GM03348 (cell line): ENCODE results near the gene NRXN3.

Experiments used
- DNase-seq: peaks from one replicate; pipeline ENCODE4 v3.0.0; 2012; ENCODE audit warnings: low spot score

NRXN3 gene

GRCh38 chr14:79363291-79363690, 1193.1 kb downstream of the NRXN3 start:
- no peak for DNase-seq

GRCh38 chr14:79369359-79370332, 1199.5 kb downstream of the NRXN3 start:
- peak; percentile 85 for DNase-seq

- DNase-seq = no peak
Measured at GRCh38 chr14:79370969-79371368, 1200.8 kb downstream of the NRXN3 start.

GRCh38 chr14:79373451-79373850, 1203.3 kb downstream of the NRXN3 start:
- DNase-seq = no peak

GRCh38 chr14:79375356-79375755, 1205.2 kb downstream of the NRXN3 start:
- no peak for DNase-seq

GRCh38 chr14:79376557-79376956, 1206.4 kb downstream of the NRXN3 start:
- DNase-seq = no peak

GRCh38 chr14:79378020-79378419, 1207.8 kb downstream of the NRXN3 start:
- no peak for DNase-seq

DNA sequence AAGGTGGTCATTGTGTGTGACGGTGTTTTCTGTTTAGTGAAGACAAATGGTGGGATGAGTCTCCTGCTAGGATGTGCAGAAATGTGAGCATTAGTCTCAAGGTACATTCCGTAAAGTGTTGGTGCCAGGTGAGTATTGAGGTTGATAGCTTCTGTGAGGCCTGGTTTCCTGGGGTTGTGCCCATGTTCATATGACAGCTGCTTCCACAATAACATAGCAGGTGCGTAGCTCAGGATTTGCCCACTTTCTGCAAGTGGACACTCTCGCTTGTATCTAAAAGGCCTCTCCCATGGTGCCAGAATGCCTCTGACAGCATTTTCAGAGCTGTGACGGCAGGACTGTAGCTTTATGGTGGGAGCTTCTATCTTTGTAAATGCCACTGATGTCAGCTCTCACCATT, 1209.1 kb downstream of the NRXN3 start:
- no peak for DNase-seq

DNA sequence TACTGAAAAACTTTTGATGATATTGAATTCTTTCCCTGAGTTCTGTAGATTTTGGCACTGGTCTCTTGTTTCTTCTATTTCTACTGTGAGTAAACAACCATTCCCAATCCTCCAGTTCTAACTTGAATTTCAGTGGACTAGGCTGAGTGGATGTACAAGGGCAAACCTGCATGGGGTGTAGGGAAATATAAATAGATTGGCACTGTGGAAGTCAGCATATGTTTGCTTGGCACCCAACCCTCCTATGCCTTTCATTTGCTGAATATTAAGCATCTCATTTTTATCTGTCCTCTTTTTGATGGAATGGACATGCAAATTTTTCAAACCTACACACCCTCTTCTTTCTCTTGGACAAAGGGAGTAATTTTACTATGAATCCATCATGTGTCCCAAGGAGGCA, 1212.9 kb downstream of the NRXN3 start:
- DNase-seq = no peak

DNA sequence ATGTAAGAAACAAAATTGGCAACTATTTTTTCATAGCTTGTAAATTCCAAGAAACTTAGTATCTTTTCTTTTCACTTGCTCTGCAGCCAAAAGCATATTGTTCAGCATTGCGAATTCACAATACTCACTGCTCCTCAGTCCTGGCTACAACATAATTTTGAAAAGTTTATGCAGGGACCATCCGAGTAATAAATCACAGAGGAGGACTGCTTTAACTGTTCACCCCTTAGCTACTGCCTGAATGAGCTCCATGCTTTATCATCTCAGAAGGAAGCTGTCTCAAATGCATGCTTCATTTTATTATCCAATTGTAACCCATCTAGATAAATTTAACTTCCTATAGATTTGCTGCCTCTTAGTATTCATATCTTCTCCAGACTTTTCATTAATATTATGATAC, 1213.3 kb downstream of the NRXN3 start:
- no peak for DNase-seq

DNA sequence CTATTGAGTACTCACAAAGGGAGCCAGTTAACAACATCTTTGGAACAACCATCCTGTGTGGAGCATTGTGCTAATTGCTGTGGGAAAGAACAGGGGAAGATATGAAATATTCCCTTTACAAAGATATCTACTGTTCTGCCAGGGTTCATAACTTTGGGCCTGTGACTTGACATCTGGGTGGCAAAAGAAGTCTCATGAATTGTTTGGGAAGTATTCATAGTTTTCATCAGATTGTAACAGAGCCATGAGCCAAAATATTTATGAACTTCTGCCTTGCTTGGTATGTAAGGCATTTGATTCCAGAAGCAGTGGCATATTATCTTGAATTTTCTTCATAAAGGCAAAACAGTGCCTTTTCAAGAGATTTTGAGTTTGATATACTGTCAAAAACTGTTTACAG, 1224.9 kb downstream of the NRXN3 start:
- peak; percentile 70 for DNase-seq

DNA sequence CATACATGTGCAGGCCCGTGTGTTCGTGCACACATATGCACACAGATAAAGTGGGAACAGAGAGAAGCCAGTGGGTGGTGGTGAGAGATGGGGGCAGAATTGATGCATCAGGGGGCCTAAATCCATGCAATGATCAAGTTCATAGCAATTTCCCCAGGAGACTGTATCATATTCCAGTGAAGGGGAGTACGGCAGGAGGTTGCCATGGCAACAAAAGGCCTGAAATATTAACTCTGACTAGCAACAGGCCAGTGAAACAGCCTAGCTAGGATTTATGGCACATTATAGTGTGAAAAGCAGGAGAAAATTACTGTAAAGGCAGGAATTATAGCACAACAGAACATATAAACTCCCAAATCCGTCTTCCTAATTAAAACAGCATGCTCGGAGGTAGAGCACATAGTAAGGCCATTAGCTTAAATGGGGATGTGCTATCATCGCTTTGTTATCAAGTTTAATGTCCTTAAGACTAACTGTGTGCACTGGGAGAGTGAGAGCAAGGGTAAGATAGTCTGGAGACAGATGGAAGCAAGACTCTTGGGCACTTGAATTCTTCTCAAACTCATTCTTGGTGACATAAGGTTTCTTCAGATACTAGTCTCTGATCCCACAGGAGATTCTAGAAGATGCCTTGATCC, 1234.8 kb downstream of the NRXN3 start:
- DNase-seq = no peak

- DNase-seq = no peak
Measured at GRCh38 chr14:79405512-79405910, 1235.3 kb downstream of the NRXN3 start.

- DNase-seq = no peak
Measured at GRCh38 chr14:79407572-79407971, 1237.4 kb downstream of the NRXN3 start.

- DNase-seq = no peak
Measured at GRCh38 chr14:79408696-79409095, 1238.5 kb downstream of the NRXN3 start.

GRCh38 chr14:79411403-79412174, 1241.4 kb downstream of the NRXN3 start:
- DNase-seq = no peak

GRCh38 chr14:79412822-79413221, 1242.6 kb downstream of the NRXN3 start:
- no peak for DNase-seq

DNA sequence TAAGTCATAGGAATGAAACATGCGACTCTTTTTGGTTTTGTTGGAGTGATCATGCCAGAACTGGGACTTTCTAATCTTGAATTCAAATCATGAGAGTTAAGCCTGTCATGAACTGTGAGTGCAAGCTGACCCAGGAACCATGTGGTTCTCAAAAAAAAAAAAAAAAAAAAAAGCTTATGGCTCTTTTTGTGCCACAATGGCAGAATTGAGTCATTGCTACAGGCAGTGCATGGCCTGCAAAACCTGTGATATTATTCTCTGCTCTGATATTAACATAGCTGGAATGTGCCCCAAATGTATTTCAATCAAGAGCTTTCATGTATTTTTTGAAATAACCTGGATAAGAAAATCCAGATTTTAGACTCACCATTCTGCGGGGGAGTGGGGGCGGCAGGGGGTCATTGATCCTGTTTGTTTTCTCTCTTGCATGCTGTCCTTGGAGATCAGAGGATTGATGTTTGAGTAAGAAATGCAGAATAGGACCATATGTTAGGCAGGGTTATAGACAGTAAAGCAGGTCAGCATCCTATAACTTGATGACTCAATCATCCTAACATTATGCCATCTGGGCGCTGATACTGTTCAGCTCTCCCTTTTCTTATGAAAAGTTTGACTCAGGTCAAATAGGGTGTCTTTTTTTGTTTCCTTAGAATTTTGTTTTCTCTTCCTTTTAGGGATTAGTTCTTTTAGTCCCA, 1243.7 kb downstream of the NRXN3 start:
- DNase-seq = no peak

DNA sequence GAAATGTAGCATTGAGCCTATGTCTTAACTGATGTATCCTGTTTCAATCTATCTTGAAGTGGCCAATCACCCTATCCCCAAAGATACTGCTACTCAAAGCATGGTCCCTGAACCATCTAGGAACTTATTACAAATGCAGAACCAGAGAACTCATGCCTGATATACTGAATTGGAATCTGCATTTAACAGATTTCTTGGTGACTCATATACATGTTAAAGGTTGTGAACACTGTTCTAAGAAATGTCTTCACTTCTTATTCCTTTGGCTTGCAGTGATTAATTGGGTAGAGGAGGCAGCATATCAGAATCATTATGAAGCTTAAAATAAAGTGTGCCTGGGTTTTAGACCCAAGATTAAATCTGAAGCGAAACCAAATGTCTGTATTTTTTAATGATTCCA, 1245.6 kb downstream of the NRXN3 start:
- no peak for DNase-seq

DNA sequence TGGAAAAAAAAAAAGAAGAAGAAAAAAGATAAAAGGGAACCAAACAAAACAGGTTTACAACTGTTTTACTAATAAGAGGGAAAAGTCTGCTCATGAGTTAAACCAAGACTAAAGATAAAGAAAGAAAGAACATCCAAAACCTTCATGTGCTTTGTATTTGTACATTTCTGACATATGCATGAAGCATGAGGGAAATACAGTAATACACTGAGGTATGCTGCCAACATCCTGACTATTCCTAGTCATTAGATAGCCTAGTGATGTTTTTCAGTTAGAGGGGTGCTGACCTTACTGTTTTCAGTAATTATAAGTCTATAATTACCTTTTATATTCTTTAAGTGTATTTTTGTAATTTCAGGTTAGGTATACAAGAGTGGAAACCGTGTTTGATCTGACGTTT, 1247.8 kb downstream of the NRXN3 start:
- peak; percentile 13 for DNase-seq

GRCh38 chr14:79418649-79419415, 1248.7 kb downstream of the NRXN3 start:
- no peak for DNase-seq
